Endometrium (tissue), 2 donors: ENCODE results near the gene ADAMTS20.
A peak's percentile ranks its signal among the peaks of the same experiment; 100 is the strongest.

Source experiments
- FAIRE-seq: peaks from 2 replicates; lab custom pipeline; 2012; peaks lifted over from hg19 to GRCh38; lab: Jason Lieb, UNC
- donor health status: control.
- donor health status: control.

The ADAMTS20 gene

GRCh38 chr12:43482311-43483085 lies 69.5 kb downstream of the ADAMTS20 start:
- FAIRE-seq: no peak

- FAIRE-seq: no peak
Observed at GRCh38 chr12:43480591-43480990, 71.4 kb downstream of the ADAMTS20 start.

- no peak for FAIRE-seq
Observed at GRCh38 chr12:43462741-43463140, 89.3 kb downstream of the ADAMTS20 start.

GRCh38 chr12:43462080-43462479 lies 89.9 kb downstream of the ADAMTS20 start:
- FAIRE-seq: no peak

- FAIRE-seq: no peak
Observed at GRCh38 chr12:43459285-43459684, 92.7 kb downstream of the ADAMTS20 start.

GRCh38 chr12:43453761-43454160 lies 98.2 kb downstream of the ADAMTS20 start:
- FAIRE-seq: no peak

GRCh38 chr12:43444940-43445564 lies 107.0 kb downstream of the ADAMTS20 start:
- peak; percentile 81 for FAIRE-seq

- FAIRE-seq: no peak
Observed at GRCh38 chr12:43436597-43436996, 115.4 kb downstream of the ADAMTS20 start.

- no peak for FAIRE-seq
Observed at GRCh38 chr12:43434614-43435013, 117.4 kb downstream of the ADAMTS20 start.

GRCh38 chr12:43428088-43428600 lies 123.9 kb downstream of the ADAMTS20 start:
- FAIRE-seq: no peak

- FAIRE-seq: no peak
Observed at GRCh38 chr12:43425361-43425760, 126.6 kb downstream of the ADAMTS20 start.

- no peak for FAIRE-seq
Observed at GRCh38 chr12:43416981-43417380, 135.0 kb downstream of the ADAMTS20 start.

- FAIRE-seq: peak; percentile 88
Observed at GRCh38 chr12:43407816-43408645, 144.0 kb downstream of the ADAMTS20 start.

- no peak for FAIRE-seq
Observed at GRCh38 chr12:43406801-43407200, 145.2 kb downstream of the ADAMTS20 start.

GRCh38 chr12:43402436-43402835 lies 149.6 kb downstream of the ADAMTS20 start:
- no peak for FAIRE-seq

- FAIRE-seq: no peak
Observed at GRCh38 chr12:43401096-43401495, 150.9 kb downstream of the ADAMTS20 start.

GRCh38 chr12:43396671-43397070 lies 155.3 kb downstream of the ADAMTS20 start:
- no peak for FAIRE-seq

GRCh38 chr12:43392116-43392515 lies 159.9 kb downstream of the ADAMTS20 start:
- no peak for FAIRE-seq

GRCh38 chr12:43381879-43382278 lies 170.1 kb downstream of the ADAMTS20 start:
- FAIRE-seq: no peak

- FAIRE-seq: no peak
Observed at GRCh38 chr12:43378448-43378847, 173.6 kb downstream of the ADAMTS20 start.

- no peak for FAIRE-seq
Observed at GRCh38 chr12:43370263-43370662, 181.7 kb downstream of the ADAMTS20 start.

- FAIRE-seq: no peak
Observed at GRCh38 chr12:43362910-43363694, 188.9 kb downstream of the ADAMTS20 start.
